ENCODE results near the gene CEP72. TPM values are rescaled to one million over a fixed set of nuclear protein-coding genes. Genes with fewer than 3 reads are reported as not detected.

CEP72 gene
- total RNA-seq, 2 donors from 2014 or later: 3.8 to 21.0 TPM

- TF ChIP-seq CTCF (IDR thresholded peaks at IDR 0.05): no peak
- H3K27me3 ChIP-seq: no peaks in the 10 kb centered on the region
- no peak for DNase-seq
- H3K9ac ChIP-seq (ENCODE audit: low read depth in 2 of 2, low read length in 2 of 2): no peak overlapping the region
- intact Hi-C loops (cut with DNase I): no loop called here
- no peaks in the 10 kb centered on the region for H3K36me3 ChIP-seq
- no peaks in the 10 kb centered on the region for H3K9me3 ChIP-seq
- H3K4me3 ChIP-seq: no peak overlapping the region
- H3K27ac ChIP-seq: no peak overlapping the region
- H3K4me1 ChIP-seq: no peaks in the 10 kb centered on the region
Observed at GRCh38 chr5:597871-598563, 14.1 kb upstream of the CEP72 start.

GRCh38 chr5:598564-598890 is 13.6 kb upstream of the CEP72 start:
- Histone ChIP-seq H3K36me3 (no peaks in the 10 kb centered on the region), H3K9me3 (no peaks in the 10 kb centered on the region), H3K4me1 (no peaks in the 10 kb centered on the region), H3K4me3 (no peak overlapping the region), H3K9ac (ENCODE audit: low read depth in 2 of 2, low read length in 2 of 2) (no peak overlapping the region), H3K27ac (no peak overlapping the region), H3K27me3 (no peaks in the 10 kb centered on the region)
- intact Hi-C loops (cut with DNase I): no loop called here
- TF ChIP-seq CTCF (IDR thresholded peaks at IDR 0.05): no peak
- no peak for DNase-seq

GRCh38 chr5:600886-601541 is 11.1 kb upstream of the CEP72 start:
- H3K27ac ChIP-seq: no peak overlapping the region
- no peaks in the 10 kb centered on the region for H3K9me3 ChIP-seq
- H3K9ac ChIP-seq (ENCODE audit: low read depth in 2 of 2, low read length in 2 of 2): no peak overlapping the region
- intact Hi-C loops (cut with DNase I): no loop called here
- H3K4me3 ChIP-seq: no peak overlapping the region
- no peaks in the 10 kb centered on the region for H3K27me3 ChIP-seq
- no peaks in the 10 kb centered on the region for H3K36me3 ChIP-seq
- no peak for TF ChIP-seq CTCF (IDR thresholded peaks at IDR 0.05)
- DNase-seq: peak; percentile 28
- no peaks in the 10 kb centered on the region for H3K4me1 ChIP-seq

GRCh38 chr5:601771-602465 is 10.2 kb upstream of the CEP72 start:
- intact Hi-C loops (cut with DNase I): no loop called here

More at GRCh38 chr5:601771-602465, 10.2 kb upstream of the CEP72 start:
- no peaks in the 10 kb centered on the region for H3K36me3 ChIP-seq
- no peak overlapping the region for H3K9ac ChIP-seq (ENCODE audit: low read depth in 2 of 2, low read length in 2 of 2)
- TF ChIP-seq CTCF (IDR thresholded peaks at IDR 0.05): no peak
- no peak for DNase-seq
- H3K9me3 ChIP-seq: no peaks in the 10 kb centered on the region
- H3K27ac ChIP-seq: no peak overlapping the region
- H3K4me1 ChIP-seq: no peaks in the 10 kb centered on the region
- H3K27me3 ChIP-seq: no peaks in the 10 kb centered on the region
- H3K4me3 ChIP-seq: no peak overlapping the region
